Measurements from ENCODE around the gene KRT85.
A peak's percentile ranks its signal among the peaks of the same experiment; 100 is the strongest.
"Not testable (repeated sequence)": the region's sequence is repeated elsewhere in the genome, so short reads cannot be mapped to it uniquely, and the experiment has no call there.

KRT85 gene

DNA sequence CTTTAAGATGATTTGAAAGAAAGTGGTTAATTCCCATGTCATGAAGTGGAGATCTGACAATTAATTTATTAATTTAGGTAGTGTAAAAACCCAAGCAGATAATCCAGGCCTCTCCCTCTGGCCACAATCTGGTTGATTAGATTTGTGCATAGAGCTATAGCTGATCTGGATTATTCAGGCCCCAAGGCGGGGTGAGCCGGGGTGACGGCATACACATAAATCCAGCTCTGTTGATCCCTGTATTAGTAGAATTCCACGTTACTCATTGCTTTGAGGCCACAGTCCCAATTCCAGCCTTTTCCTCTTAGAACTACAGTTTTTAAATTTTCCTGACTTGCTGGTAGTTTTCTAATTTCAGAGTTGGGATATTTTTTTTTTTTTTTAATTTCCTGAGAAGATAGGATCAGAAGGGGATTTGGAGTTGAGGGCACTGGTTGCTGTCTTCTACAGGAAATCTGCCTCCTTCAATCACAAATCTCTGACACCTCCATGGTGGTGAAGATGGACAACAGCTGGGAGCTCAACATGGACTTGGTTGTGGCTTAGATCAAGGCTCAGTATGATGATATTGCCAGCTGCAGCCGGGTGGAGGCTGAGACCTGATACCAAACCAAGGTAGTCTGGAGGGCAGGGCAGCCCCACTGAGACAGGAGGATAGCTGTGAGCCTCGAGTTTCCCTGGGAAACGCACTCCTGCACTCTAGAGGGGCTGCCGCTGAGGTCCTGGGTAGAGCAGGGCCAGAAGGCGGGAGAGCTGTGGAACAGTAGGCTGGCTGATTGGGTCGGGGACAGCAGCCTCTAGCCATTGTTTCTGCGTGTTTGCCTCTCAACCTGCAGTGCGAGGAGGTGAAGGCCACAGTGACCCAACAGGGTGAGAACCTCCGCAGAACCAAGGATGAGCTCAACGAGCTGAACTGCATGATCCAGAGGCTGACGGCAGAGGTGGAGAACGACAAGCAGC lies 19.4 kb downstream of the KRT85 start:
- no peak for DNase-seq

DNA sequence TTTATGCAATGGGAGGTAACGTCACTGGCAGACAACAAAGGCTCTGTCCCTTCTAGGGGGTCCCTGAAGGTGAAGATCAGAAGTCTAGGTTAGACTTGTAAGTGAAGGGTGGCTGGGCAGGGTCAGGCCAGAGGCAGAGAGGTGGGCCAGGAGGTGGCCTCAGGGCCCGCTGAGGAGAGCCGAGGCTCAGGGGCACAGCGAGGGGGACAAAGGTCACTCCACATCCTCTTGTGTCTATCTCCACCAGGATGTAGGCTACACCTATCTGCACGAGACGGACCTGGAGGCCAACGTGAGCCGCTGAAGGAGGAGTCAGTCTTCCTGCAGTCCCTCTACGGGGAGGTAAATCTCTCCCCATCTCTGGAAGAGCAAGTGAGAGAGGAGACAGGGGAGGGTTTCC lies 20.3 kb downstream of the KRT85 start:
- DNase-seq, result no peak

DNA sequence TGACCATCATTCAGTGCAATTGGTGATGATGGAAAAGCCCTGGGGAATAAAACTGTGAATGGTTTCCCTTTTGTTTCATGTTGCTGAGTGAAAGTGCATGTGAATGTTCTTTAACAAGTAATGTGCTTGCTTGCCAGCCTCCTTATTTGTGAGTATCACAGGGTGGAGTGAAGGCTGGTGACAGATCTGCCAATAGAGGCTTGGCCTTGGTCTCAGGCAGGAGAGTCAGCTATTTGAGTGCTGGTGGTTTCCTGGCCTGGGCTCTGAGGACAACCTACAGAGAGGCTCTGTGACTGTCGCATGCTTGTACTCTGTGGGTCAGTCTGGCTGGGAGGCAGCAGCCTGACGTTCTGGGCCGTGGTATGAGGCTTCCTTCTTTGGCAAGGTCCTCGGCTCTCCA lies 20.7 kb downstream of the KRT85 start:
- no peak for DNase-seq

DNA sequence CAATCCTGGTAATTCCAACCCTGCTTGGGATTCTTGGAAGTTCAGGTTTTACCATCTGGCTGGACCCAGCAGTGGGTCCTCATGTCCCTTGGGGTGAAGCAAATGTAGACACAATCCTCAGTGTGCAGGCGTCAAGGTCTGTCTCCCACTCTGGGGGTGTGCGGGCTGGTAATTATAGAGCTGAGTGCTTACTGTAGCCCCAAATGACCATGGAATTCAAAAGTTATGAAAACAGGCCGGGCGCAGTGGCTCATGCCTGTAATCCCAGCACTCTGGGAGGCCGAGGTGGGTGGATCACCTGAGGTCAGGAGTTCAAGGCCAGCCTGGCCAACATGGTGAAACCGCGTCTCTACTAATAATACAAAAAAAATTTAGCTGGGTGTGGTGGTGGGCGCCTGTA lies 22.2 kb downstream of the KRT85 start:
- DNase-seq, result not testable (repeated sequence)

DNA sequence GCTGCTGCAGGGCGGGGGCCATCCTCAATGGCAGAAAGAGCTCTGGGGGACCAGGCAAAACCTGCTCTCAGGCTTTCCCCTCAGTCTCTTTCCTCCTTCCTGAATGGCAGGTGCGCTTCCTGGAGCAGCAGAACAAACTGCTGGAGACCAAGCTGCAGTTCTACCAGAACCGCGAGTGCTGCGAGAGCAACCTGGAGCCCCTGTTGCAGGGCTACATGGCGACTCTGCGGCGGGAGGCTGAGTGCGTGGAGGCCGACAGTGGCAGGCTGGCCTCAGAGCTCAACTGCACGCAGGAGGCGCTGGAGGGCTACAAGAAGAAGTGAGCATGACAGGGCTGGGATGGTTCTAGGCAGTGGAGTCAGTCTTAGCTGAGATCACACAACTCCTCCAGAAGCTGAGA lies 23.2 kb downstream of the KRT85 start:
- peak; percentile 8 for DNase-seq

DNA sequence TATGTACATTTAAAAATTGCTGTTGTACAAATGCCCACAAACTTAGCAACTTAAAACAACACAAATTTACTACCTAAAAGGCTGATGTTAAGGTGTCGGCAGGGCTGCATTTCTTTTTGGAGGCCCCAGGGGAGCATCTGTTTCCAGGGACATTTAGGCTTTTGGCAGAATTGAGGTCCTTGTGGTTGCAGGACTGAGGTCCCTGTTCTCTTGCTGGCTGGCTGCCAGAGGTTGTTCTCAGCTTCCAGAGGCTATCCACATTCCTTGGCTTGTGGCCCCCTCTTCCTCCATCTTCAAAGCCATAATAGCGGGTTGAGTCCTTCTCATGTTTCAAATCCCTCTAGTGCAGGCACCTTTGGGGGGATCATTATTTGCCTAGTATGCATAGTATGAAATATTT lies 23.7 kb downstream of the KRT85 start:
- DNase-seq, result no peak

DNA sequence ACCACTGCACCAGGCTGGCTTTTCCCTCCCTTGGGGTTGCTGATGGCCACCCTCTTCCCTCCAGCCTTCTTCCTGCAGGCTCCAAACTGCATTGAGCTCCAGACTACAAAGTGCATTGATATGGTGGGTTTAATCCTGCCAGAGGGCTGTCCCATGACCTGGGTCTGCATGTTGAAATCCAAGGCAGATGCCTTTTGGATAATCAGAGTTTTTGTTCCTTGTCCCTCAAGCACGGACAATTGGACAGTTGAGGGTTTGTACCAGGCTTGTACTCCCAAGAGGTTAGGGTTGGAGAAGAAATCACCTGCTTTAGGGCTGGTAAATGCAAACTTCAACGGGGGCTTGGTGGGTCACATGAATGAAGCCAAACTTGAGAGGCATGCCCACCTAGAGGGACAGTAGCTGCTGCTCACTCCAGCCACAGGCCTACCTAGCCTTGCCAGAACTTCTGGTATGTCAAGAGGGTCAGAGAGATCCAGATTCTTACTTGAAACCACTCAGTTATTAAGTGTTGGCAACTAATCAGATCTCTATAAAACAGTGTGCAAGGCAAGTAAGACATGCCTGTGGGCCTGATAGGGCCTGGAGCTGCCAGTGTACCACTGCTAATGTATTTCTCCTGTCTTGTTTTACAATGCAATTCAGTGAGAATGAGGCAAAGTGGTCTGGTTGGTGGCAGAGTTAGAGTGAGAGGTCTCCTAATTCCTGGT lies 24.3 kb downstream of the KRT85 start:
- DNase-seq, result no peak

DNA sequence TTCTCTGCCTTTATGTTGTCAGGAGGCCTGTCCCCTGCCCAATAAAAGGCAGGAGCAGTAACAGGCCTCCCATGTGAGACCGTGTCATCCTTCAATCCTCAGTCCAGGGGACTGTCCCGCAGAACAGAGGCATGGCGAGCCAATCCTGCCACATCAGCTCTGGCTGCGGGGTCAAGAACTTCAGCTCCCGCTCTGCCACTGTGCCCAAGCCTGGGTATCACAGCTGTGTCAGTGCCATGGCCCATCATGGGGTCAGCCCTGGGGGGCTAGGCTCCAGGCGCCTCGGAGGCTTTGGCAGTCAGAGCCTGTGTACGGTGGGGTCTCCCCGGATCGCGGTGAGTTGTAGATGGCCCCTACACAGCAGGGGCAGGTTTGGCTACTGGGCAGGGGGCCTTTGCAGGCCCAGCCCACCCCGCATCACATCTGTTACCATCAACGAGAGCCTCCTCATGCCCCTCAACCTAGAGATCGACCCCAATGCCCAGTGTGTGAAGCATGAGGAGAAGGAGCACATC lies 26.2 kb downstream of the KRT85 start:
- DNase-seq, result no peak

DNA sequence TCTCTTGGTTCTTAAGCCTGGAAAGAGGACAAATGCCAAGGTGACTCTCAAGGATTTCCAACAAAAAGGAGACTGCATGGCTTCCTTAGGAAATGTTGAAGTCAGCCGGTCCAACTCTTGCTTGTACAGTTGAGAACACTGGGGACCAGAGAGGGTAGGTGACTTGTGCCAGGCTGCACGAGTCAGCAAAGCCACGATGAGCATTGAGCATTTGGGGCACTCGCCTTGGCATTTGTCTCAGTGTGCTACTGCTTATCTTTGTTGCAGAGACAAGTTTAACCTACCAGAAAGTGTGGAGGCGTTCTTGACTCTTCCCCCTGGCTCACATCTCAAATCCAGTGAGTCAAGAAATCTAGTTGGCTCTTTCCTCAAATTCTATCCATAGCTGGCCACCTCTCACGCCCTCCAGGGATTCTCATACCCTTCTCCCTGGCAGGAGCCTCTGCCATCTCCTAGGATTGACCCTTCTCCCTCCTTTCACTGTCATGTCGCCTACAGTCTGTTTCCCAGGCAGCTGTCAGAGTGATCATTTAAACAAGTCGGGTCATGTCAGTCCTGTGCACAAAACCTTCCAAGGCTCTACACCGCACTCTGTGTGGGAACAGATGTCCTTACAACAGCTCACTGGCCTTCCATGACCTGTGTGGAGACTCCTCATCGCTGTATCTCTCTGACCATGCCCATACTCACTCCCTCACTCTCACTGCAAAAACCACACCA lies 28.9 kb downstream of the KRT85 start:
- no peak for DNase-seq

DNA sequence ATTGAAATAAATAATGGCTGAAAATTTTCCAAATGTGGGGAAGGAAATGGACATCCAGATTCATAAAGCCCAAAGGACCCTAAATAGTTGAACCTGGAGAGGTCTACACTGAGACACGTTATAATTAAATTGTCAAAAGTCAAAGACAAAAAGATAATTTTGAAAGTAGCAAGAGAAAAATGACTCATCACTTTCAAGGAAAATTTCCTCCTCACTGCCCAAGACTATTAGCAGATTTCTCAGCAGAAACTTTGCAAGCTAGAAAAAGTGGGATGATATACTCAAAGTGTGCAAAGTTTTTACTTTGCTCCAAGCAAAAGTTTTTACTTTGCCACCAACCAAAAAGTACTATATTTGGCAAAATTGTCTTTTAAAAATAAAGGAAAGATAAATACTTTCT lies 30.2 kb downstream of the KRT85 start:
- peak; percentile 6 for DNase-seq

DNA sequence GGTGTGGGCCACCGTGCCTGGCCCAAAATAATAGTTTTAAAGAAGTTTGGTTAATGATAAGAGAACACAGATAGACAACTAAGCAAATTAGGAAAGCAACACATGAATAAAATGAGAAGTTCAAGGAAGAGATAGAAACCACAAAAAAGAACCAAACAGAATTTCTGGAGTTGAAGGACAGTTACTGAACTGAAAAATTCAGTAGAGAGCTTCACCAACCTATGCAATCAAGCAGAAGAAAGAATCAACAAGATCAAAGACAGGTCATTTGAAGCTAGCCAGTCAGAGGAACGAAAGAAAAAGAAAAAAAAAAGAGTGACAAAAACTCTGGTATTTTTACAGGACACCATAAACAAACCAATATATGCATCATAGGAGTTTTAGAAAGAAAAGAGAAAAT lies 30.6 kb downstream of the KRT85 start:
- no peak for DNase-seq

DNA sequence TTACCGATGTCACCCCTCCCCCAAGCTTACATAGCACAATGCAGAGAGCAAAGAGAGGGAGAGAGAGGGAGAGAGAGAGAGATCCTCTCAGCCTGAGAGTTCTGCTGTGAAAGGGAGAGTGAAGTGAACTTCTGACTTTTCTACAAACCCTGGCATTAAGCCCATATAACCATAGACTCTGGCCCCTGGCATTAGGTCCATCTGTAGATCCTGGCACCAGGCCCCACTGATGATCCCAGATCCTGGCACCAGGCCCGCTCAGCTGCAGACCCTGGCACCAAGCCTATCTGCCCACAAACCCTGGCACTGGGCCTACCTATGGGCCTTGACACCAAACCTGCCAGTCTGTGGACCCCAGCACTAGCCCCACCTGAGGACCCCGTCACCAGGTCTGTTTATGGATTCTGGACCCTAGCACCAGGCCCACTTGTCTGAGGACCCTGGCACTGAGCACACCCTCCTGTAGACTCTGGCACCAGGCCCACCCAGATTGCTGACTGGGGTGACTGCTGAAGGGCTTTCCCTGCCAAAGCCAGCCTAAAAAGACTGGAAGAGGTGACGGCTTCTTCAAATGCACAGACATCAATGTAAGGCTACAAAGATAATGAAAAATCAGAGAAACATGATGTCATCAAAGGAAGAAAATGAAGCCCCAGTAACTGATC lies 31.6 kb downstream of the KRT85 start:
- DNase-seq, result no peak

DNA sequence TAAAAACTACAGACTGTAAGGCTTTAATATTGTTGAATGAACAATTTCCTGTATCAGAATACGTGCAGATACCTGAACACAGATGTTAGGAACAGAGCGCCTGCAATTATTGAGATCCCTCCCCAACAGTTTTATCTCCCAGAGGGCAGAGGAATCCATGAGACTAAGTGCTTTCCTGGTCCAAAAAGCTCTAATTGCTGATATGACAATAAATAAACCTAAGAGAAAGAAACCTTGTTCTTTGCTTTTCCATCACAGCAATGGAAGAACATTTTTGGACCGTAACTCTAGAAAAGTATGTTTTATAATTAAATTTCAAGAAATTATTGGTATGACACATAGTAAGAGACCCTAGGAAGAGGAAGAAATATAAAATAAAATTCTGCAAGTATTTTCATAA lies 33.1 kb downstream of the KRT85 start:
- no peak for DNase-seq

DNA sequence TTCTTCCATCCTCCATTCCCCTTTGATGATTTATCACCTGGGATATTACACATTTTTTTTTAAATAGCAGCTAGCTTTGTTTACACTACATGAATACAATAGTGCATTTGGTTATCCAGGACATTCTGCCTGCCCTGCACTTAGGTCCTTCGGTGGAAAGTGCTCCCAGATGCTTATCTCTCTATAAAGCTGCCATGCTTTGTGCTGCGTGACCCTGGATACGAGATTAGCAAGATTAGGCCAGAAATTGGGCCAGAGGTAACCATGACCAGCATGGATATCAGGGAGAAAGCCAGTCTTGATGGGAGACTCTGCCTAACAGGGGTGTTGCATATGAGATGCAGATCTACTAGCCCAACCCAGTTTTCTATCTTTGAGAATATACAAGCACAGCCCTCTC lies 34.0 kb downstream of the KRT85 start:
- DNase-seq, result no peak

DNA sequence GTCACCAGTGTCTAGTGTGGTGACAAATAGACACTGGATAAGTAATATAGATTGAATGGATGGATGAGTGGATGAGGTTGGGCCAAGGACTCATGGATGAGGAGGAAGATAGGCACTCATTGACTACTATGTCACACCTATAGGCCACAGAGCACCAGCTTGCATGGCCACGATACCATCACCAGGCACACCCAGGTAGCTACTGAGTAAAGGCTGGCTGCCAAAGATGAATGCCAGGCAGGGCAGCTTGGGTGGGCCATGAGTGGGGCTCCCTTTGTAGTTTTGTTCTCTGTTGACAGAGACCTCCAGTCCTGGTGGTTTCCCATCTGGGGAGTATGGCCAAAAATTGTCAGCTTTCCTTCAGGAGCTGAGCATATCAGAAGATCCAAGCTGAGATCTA lies 34.9 kb downstream of the KRT85 start:
- DNase-seq, result no peak

DNA sequence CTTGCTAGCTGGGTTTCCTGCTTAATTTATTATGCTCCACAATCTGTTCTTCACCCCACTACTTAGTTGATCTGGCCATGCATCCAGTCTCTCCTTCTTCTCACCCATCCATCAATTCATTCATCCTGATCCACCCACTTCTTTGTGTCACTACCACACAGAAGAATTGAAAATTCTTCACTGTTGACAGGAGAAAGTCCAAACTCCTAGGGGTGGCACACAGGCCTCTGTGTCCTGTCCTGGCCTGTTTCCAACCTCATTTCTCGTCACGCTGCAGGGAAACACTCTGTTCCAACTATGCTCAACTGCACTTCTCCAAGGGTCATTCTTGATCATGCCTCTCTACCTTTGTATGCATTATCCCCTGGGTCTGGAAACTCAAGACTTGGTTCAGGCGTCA lies 35.4 kb downstream of the KRT85 start:
- DNase-seq, result no peak

DNA sequence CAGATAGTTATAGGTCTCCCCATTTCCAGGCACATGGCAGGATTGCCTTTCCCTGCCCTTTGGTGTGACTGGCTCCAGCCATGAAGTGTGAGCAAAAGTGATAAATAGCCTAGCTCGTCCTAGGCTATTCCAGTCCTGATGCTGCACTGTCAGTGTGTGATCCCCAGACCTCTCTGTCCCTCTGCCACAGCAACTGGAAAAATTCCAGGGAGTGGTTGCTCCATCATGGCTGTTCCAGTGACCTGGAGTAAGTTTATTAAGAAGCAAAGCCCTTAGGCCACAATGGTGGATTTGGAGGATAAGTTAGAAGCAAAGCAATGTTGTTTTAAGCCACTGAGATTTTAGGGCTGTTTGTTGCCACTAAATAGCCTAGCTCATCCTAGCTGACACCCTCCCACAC lies 36.2 kb downstream of the KRT85 start:
- DNase-seq, result no peak

DNA sequence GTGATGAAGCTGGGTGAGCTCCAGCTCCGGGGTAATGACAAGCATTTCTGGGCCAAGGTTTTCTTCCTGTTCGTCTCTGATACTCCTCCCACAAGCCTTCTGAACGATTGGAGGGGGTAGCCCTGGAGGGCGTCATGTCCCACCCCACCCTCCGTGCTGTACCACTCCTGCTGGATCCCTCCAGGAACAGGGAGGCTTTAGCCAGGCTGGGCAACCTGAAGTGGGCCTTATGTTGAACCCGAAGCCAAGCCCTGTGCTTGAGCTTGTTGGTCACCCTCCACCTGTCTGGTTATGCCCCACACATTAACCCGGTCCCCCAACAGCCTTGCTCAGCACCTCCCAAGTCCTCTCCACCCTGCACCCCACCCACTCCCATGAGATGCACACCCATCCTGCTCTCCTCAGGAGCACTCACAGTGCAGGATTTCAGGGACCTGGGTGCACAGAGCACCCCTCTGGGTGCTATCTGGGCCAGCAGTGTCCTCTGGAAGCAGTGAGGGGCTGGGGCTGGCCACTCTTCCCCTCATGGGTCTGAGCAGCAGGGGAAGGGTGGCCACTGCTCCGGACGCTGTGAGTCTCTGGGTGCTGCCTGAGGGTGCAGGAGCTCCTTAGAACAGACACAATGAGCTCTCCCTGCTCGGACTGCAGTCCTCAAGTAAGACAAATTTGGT lies 39.3 kb downstream of the KRT85 start:
- no peak for DNase-seq

DNA sequence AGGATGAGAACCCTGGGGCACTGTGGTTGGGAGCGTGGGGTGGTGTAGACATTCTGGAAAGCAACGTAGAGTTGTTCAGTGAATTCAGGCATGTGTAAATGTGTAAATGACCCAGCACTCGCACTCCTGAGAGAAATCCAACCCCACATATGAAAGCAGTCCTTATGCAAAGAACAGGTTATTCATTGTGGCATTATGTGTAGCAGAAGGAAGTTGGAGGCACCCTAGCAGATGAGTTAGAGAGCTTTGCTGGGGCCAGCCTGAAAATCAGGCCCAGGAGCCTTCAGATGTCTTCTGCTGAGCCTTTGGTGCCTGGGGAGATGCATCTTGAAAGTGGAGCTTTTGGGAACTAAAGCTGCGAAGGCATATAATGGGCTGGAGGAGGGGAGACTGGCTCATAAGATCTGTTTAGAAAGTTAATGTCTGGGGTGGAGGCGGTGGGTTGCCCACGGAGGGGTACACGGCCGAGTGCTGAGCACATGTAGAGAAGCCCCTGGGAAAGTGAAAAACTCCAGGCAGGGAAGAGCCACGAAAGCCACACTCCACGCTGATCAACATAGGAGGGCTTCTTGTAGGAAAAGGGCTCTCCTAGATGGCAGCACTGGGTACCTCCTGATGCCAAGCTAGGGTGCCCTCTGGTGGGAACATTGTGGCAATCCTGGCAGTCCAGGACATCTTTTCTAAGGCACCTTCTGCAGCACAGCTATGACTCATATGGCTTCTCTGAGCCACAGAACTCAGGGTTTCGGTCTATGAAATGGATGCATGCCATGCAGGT lies 40.0 kb downstream of the KRT85 start:
- peak; percentile 85 for DNase-seq

DNA sequence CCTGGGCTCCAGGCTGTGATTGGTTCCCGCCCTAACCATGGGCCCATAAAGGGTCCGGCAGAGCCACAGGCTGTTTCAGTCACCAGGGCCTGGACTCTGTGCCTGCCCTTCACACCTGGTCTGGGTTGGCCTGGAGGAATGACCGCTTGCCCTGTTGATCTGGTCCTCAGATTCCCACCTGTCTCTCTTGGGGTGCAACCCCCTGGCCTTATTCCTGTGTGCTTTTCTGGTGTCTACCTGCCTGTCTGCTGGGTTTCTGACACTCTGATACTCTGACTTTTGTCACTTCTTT lies 43.2 kb downstream of the KRT85 start:
- no peak for DNase-seq

DNA sequence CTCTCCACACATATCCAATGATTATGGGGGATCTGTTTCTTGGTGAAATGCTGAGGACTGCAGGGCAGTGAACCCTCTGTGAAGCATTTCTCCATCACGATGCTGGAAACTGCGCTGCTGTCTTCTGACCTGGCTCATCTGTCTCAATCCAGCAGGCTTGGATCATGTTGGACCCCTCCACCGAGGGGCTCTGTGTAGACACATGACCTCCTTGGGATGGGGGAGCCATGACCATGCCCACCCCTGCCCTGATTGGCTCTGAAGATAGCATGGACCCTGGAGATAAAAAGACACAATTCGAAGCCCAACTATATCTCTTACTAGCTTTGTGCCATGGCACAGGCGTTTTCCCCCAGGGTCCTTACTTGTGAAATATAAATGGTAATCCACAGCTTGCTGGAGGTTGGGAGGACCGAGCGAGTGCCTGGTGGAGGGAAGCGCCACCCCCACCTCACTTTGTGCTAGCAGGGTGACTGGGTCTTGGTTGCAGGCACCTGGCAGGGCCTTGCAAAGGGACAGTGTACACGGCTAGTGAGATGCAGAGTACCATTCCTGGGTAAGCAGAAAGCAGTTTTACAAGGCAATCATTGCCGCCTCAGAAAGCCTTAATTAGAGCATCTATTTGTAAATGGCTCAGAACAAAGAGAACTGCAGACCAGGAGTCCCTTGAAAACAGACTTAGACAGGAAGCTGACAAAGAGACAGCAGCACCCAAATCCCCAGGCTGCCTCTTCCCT lies 43.7 kb downstream of the KRT85 start:
- no peak for DNase-seq
